Measurements from ENCODE around the gene CLDN8. TPM values are rescaled to one million over a fixed set of nuclear protein-coding genes. Genes with fewer than 3 reads are reported as not detected.

CLDN8 gene
- total RNA-seq, 3 donors from 2014 or later = 0.16 to 213 (median 39.7) TPM

- intact Hi-C loops (cut with DNase I; ENCODE audit: low total_unique reads) = no loop called here
- Histone ChIP-seq H3K9me3 (no peaks in the 10 kb centered on the region), H3K27me3 (no peaks in the 10 kb centered on the region), H3K36me3 (no peaks in the 10 kb centered on the region), H3K27ac (no peak overlapping the region), H3K4me3 (no peak overlapping the region), H3K4me1 (no peaks in the 10 kb centered on the region)
- no peak for DNase-seq (ENCODE audit: low spot score in 2 of 2)
- TF ChIP-seq, protein P1, sequence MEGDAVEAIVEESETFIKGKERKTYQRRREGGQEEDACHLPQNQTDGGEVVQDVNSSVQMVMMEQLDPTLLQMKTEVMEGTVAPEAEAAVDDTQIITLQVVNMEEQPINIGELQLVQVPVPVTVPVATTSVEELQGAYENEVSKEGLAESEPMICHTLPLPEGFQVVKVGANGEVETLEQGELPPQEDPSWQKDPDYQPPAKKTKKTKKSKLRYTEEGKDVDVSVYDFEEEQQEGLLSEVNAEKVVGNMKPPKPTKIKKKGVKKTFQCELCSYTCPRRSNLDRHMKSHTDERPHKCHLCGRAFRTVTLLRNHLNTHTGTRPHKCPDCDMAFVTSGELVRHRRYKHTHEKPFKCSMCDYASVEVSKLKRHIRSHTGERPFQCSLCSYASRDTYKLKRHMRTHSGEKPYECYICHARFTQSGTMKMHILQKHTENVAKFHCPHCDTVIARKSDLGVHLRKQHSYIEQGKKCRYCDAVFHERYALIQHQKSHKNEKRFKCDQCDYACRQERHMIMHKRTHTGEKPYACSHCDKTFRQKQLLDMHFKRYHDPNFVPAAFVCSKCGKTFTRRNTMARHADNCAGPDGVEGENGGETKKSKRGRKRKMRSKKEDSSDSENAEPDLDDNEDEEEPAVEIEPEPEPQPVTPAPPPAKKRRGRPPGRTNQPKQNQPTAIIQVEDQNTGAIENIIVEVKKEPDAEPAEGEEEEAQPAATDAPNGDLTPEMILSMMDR (IDR thresholded peaks at IDR 0.05) = peak in 2 of 3 donors; percentile 35 to 55
- TF ChIP-seq POLR2A (IDR thresholded peaks at IDR 0.05) = no peak
Observed at GRCh38 chr21:30194701-30195299, 21.1 kb downstream of the CLDN8 start.

DNA sequence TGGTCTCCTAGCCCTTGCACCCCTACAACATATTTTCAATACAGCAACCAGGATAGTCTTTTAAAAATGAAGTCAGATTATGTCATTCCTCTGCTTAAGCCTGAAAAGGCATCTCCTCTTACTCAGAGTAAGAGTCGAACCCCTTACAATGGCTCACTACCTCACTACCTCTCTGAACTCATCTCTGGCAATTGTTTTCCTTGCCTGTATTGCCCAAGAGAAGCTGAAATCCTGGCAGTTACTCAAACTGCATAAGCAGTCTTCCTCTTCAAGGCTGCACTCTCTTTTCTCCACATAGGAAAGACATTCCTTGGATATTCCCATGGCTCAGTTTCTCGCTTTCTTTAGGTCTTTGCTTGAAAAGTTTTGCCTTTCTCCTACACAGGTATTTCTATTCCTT is 22.7 kb downstream of the CLDN8 start:
- intact Hi-C loops (cut with DNase I; ENCODE audit: low total_unique reads) = no loop called here
- H3K4me1 ChIP-seq = no peaks in the 10 kb centered on the region
- TF ChIP-seq POLR2A (IDR thresholded peaks at IDR 0.05) (no peak), POLR2AphosphoS5 (IDR thresholded peaks at IDR 0.05) (no peak)
- TF ChIP-seq, protein P1 (IDR thresholded peaks at IDR 0.05) = no peak
- H3K9me3 ChIP-seq = no peaks in the 10 kb centered on the region
- H3K4me3 ChIP-seq = no peak overlapping the region
- no peak for DNase-seq (ENCODE audit: low spot score in 2 of 2)
- H3K27me3 ChIP-seq = no peaks in the 10 kb centered on the region
- no peaks in the 10 kb centered on the region for H3K36me3 ChIP-seq
- H3K27ac ChIP-seq = no peak overlapping the region

DNA sequence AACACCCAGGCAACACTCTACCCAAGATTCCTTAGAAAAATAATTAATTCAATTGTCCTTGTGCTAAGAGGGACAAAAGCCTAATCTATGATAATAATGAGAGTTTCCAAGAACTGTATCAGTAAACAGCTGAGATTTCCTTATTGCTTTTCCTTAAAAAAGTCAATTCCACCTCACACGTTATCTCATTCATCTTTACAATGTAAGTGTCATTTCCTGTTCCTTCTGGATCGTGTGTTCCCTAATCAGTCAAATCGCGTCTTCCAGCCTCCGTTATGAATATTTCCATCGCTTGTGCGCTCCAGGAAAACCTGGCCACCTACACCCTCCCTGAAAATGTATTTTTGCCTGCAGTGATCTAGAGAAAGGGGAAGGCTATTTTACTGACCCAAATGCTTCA is 25.3 kb downstream of the CLDN8 start:
- Histone ChIP-seq H3K4me1 (no peaks in the 10 kb centered on the region), H3K27me3 (no peaks in the 10 kb centered on the region), H3K9me3 (no peaks in the 10 kb centered on the region), H3K4me3 (no peak overlapping the region), H3K36me3 (no peaks in the 10 kb centered on the region), H3K27ac (no peak overlapping the region)
- no peak for TF ChIP-seq POLR2A (IDR thresholded peaks at IDR 0.05)
- TF ChIP-seq, protein P1 (IDR thresholded peaks at IDR 0.05) = no peak
- no peak for TF ChIP-seq POLR2AphosphoS5 (IDR thresholded peaks at IDR 0.05)
- no peak for DNase-seq (ENCODE audit: low spot score in 2 of 2)
- intact Hi-C loops (cut with DNase I; ENCODE audit: low total_unique reads) = no loop called here

DNA sequence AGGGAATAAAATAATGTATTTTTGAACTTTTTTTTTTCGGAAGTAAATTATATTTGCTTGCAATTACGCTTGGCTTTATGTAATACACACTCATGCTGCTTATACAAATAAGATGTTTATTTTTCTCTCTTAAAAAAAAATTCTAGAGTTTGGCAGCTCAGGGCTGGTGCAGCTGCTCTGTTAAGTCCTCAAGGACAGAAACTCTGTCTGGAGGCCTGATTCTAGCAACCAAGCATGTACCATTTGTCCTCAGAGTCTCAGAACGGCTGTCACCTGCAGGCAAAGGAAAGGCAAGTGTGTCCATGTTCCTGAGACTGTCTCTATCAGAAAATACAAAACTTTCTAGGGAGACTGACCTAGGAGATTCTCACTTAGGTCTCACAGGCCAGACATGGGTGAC is 26.1 kb downstream of the CLDN8 start:
- H3K27me3 ChIP-seq = no peaks in the 10 kb centered on the region
- intact Hi-C loops (cut with DNase I; ENCODE audit: low total_unique reads) = no loop called here
- no peaks in the 10 kb centered on the region for H3K36me3 ChIP-seq
- DNase-seq (ENCODE audit: low spot score in 2 of 2) = no peak
- H3K4me1 ChIP-seq = no peaks in the 10 kb centered on the region
- no peaks in the 10 kb centered on the region for H3K9me3 ChIP-seq
- TF ChIP-seq POLR2A (IDR thresholded peaks at IDR 0.05) (no peak), POLR2AphosphoS5 (IDR thresholded peaks at IDR 0.05) (no peak)
- TF ChIP-seq, protein P1 (IDR thresholded peaks at IDR 0.05) = no peak
- no peak overlapping the region for H3K27ac ChIP-seq
- no peak overlapping the region for H3K4me3 ChIP-seq

DNA sequence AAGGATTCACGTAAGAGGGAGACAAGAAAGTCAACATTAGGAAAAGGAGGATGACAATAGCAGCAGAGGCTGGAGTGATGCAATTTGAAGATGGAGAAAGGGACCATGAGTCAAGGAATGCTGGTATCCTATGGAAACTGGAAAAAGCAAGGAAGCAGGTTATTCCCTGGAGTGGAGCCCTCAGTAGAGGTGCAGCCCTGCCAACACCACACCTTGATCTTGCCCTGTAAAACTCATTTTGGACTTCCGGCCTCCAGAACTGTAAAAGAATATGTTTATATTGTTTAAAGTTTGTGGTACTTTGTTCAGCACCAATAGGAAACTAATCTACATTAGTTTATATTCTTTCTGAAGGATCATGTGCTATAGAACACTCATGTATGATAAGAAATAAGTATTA is 29.7 kb downstream of the CLDN8 start:
- Histone ChIP-seq H3K36me3 (no peaks in the 10 kb centered on the region), H3K9me3 (no peaks in the 10 kb centered on the region), H3K4me1 (no peaks in the 10 kb centered on the region), H3K27me3 (no peaks in the 10 kb centered on the region), H3K27ac (no peak overlapping the region), H3K4me3 (no peak overlapping the region)
- no peak for DNase-seq (ENCODE audit: low spot score in 2 of 2)
- TF ChIP-seq, protein P1 (IDR thresholded peaks at IDR 0.05) = no peak
- TF ChIP-seq POLR2AphosphoS5 (IDR thresholded peaks at IDR 0.05) (no peak), POLR2A (IDR thresholded peaks at IDR 0.05) (no peak)
- intact Hi-C loops (cut with DNase I; ENCODE audit: low total_unique reads) = no loop called here

Data from breast epithelium (tissue), 4 donors.